ENCODE measurements around the gene CCR1.

Gene CCR1

DNA sequence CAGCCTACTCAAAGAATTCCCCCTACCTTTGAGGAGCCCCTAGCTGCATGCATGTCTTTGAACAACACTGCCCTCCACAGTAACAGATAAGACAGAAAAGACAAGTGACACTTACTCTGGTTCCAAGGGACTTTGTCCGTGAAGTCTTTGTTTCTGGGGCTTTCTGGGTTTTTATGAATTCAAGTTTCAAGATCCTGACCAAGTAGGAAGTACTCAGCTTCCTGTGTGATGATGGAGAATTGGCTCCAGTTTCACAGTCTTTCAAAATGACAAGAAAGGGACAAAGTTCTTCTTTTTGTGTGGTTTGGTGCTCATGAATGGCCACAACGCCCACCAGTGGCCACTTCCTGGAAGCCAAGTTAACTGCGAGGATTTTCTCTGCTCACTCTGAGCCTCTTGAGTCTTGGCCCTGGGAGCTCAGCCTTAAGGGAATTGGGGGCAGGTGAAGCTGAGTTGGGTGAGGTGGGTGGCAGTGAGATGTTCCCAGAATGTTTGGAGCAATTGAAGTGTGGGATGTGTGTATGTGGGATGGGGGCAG lies at the start of gene CCR1:
Gene CCR1, minus strand, starts transcription at position 147 of the 538 bp plus-strand sequence. CDS start 4,000 bp downstream, outside the sequence.
- Histone ChIP-seq H3K27ac (no peak within 1 kb of the TSS), H3K27me3 (no peaks in the 10 kb centered on the region), H3K36me3 (no peaks in the 10 kb centered on the region), H3K9me3 (no peaks in the 10 kb centered on the region), H3K4me3 (peak within 1 kb of the TSS; percentile 24), H3K4me1 (no peaks in the 10 kb centered on the region)
- TF ChIP-seq, protein P1, sequence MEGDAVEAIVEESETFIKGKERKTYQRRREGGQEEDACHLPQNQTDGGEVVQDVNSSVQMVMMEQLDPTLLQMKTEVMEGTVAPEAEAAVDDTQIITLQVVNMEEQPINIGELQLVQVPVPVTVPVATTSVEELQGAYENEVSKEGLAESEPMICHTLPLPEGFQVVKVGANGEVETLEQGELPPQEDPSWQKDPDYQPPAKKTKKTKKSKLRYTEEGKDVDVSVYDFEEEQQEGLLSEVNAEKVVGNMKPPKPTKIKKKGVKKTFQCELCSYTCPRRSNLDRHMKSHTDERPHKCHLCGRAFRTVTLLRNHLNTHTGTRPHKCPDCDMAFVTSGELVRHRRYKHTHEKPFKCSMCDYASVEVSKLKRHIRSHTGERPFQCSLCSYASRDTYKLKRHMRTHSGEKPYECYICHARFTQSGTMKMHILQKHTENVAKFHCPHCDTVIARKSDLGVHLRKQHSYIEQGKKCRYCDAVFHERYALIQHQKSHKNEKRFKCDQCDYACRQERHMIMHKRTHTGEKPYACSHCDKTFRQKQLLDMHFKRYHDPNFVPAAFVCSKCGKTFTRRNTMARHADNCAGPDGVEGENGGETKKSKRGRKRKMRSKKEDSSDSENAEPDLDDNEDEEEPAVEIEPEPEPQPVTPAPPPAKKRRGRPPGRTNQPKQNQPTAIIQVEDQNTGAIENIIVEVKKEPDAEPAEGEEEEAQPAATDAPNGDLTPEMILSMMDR (IDR thresholded peaks at IDR 0.05), result no peak
- intact Hi-C loops (cut with DNase I; ENCODE audit: low total_unique reads), result no loop called here
- peak in 1 of 2 donors; percentile 64 for DNase-seq

DNA sequence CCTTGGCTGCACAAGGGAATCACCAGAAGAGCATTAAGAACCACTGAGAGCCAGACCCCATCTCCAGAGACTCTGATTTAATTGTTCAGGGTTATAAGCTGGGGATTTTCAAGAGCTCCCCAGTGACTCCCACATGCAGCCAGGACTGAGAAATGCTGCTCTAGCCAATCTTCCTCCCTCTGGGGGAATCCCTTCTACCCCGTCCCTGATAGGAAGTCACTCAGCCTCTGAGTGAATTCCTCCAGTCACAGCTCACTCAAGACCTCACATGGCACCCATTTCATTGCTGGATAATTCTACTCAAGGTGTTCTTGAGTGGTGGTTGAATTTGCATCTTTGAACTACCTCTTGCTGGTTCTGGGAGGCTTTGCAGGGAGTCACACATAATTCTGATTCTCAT lies 44.9 kb upstream of the CCR1 start:
- intact Hi-C loops (cut with DNase I; ENCODE audit: low total_unique reads), result no loop called here
- TF ChIP-seq, protein P1 (IDR thresholded peaks at IDR 0.05), result no peak
- Histone ChIP-seq H3K36me3 (no peaks in the 10 kb centered on the region), H3K4me3 (no peak overlapping the region), H3K4me1 (no peaks in the 10 kb centered on the region), H3K27ac (no peak overlapping the region), H3K9me3 (no peaks in the 10 kb centered on the region), H3K27me3 (no peaks in the 10 kb centered on the region)
- DNase-seq, result no peak

DNA sequence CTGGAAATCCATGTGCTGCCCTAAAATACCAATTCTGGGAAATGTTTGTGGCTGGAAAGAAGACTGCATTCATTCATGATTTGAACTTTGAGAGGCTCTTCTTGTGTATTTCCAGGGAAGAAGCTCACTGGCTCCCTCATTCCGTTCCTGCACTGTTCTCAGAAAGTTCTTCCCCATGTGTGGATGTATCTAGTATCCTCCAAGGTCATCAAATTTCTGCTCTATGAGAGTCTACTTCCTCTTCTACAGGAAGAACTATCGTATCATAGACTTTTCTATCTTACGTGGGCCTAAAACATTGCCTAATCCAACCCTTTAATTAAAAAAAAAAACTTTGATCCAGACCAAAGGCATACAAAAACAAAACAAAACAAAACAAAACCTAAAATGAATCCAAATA lies 37.0 kb upstream of the CCR1 start:
- TF ChIP-seq, protein P1 (IDR thresholded peaks at IDR 0.05), result no peak
- no peak overlapping the region for H3K27ac ChIP-seq
- DNase-seq, result no peak
- H3K27me3 ChIP-seq, result no peaks in the 10 kb centered on the region
- H3K4me1 ChIP-seq, result no peaks in the 10 kb centered on the region
- no peak overlapping the region for H3K4me3 ChIP-seq
- no peaks in the 10 kb centered on the region for H3K9me3 ChIP-seq
- H3K36me3 ChIP-seq, result no peaks in the 10 kb centered on the region
- intact Hi-C loops (cut with DNase I; ENCODE audit: low total_unique reads), result no loop called here

DNA sequence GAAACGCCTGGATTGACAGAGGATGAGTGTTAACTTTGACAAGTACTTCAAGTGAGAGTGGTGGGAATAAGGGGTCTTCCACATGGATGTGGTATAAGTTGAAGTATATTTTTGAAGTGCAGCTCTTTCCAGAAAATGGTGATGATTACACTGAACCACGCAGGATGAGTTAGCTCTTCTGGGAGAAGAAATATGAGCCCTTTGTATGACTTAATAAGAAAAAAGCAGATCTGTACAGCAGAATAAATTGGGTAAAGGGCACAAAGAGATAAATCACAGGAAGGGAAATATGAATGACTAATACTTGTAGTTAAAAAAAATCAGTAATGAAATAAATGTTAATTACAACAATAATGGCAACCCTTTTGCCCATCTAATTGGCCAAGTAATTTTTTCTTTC lies 35.4 kb upstream of the CCR1 start:
- no peak for DNase-seq
- H3K4me3 ChIP-seq, result no peak overlapping the region
- intact Hi-C loops (cut with DNase I; ENCODE audit: low total_unique reads), result no loop called here

DNA sequence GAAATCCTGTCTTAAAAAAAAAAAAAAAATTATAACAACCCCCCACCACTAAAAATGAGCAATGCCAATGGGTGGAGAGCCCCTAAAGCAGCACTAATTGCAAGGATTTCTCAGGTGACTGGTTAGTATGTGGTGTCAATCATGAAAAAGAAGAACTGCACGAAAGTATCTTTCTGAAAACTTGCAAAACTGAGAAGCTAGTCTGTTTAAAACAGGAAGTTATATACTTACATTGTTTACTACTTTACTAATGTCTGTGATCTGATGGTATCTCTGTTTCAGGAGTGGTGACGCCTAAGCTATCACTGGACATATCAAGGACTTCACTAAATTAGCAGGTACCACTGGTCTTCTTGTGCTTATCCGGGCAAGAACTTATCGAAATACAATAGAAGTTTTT lies 34.0 kb upstream of the CCR1 start, which contains the start of gene CCR3:
Gene CCR3, plus strand, starts transcription at position 341 of the 400 bp plus-strand sequence. CDS start 22,699 bp downstream, outside the sequence.
- no peak for DNase-seq
- H3K4me1 ChIP-seq, result no peaks in the 10 kb centered on the region
- no peak within 1 kb of the TSS for H3K4me3 ChIP-seq
- no peaks in the 10 kb centered on the region for H3K27me3 ChIP-seq
- TF ChIP-seq, protein P1 (IDR thresholded peaks at IDR 0.05), result no peak
- H3K36me3 ChIP-seq, result no peaks in the 10 kb centered on the region
- no peaks in the 10 kb centered on the region for H3K9me3 ChIP-seq
- intact Hi-C loops (cut with DNase I; ENCODE audit: low total_unique reads), result no loop called here
- no peak within 1 kb of the TSS for H3K27ac ChIP-seq

More for the DNA sequence above, 35.4 kb upstream of the CCR1 start:
- TF ChIP-seq, protein P1 (IDR thresholded peaks at IDR 0.05), result no peak
- Histone ChIP-seq H3K36me3 (no peaks in the 10 kb centered on the region), H3K27me3 (no peaks in the 10 kb centered on the region), H3K27ac (no peak overlapping the region), H3K4me1 (no peaks in the 10 kb centered on the region), H3K9me3 (no peaks in the 10 kb centered on the region)

DNA sequence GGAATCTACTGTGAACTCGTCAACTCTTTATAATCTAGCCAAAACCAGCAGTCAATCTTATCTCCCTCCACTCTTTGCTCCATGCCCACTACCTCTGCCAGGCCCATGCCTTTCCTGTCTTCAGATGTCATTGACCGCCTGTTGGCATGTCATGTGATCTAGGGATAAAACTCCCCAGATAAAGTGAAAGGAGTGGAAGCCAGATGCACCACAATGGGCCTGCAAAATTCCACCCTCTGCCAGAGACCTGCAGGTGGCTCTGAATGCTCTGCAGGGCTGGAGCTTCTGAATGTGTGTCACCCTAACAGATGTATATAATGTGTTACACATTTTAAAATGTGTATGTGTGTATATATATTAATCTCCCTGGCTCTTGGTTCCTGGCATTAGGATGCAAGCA lies 31.8 kb upstream of the CCR1 start:
- DNase-seq, result no peak
- Histone ChIP-seq H3K27me3 (no peaks in the 10 kb centered on the region), H3K4me3 (no peak overlapping the region), H3K36me3 (no peaks in the 10 kb centered on the region), H3K27ac (no peak overlapping the region), H3K9me3 (no peaks in the 10 kb centered on the region), H3K4me1 (no peaks in the 10 kb centered on the region)
- TF ChIP-seq, protein P1 (IDR thresholded peaks at IDR 0.05), result no peak
- intact Hi-C loops (cut with DNase I; ENCODE audit: low total_unique reads), result no loop called here
